NK-92 (cell line): ENCODE measurements around the gene RPIA.
"Not testable (repeated sequence)": the region's sequence is repeated elsewhere in the genome, so short reads cannot be mapped to it uniquely, and the experiment has no call there.

Source experiments
- DNase-seq: peaks from one replicate; lab custom pipeline; 2025; ENCODE audit not compliant: unreplicated experiment; lab: John Stamatoyannopoulos, UW

Gene RPIA

DNA sequence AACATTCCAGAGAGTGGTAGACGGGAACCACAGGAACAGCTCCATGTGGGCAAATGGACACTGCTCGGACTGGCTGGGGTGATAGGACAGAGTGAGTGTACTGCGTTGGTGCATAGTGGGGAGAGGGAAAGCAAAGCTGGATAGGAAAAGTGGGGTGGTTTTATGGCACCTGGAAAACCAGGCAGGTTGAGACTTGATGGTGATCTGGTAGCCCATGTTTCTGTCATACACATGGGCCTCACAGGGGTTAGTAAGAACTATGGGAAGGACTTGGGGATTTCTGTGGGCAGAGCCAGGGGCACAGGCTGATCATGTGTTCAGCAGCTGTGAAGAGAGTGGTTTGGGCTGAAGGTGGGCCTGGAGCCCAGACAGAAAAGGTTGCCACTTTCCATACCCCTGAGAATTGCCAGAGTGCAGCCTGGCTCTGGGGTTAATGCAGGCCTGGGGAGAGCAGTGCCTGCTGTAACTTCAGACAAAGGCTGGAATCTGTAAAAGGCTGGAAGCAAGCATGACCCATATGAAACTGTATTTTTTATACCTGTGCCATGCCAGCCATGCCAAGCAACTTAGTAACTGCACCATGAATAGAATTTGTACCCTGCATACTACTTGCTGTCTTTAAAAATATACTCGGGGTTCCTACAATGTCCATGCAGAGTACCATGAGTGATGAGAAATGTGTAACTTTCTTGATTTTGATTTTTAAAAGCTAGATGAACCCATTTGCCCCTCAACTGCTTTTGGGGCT lies 41.9 kb downstream of the RPIA start:
- DNase-seq, result no peak

DNA sequence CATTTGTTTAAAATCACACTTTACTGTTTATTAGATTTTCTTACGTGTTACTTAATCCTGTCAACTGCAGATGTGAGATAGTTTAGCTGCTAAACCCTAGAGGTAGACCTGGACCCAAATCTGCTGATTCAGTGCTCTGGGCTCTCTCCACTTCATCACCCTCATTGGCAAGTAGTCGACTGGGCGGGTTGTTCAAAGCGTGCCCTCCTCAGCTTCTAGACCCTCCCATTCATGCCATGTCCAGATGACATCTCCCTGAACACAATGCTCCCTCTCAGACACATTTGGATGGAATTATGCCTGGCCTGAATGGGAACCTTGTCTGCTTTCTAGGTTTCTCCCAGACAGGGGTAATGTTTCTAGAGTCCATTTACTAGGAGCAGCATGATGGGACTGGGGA lies 43.7 kb downstream of the RPIA start:
- DNase-seq, result no peak

DNA sequence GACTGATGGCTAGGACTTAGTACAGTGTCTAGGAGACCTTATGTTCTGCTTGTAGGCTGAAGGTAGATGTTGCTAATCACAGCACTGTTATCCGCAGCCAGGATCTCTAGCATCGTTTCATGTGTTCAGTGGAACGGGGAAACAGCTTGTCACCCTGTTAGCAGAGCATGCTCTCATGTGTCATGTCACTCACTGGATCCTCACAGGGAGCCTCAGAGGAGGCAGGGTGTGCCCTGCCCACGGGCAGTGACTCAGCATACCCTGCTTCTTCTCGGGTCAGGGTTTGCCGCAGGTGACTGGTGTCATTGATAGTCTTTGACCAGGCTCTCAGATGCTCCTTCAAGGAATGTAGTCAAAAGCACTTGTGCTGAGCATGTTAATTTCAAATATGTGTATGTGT lies 44.4 kb downstream of the RPIA start:
- no peak for DNase-seq

DNA sequence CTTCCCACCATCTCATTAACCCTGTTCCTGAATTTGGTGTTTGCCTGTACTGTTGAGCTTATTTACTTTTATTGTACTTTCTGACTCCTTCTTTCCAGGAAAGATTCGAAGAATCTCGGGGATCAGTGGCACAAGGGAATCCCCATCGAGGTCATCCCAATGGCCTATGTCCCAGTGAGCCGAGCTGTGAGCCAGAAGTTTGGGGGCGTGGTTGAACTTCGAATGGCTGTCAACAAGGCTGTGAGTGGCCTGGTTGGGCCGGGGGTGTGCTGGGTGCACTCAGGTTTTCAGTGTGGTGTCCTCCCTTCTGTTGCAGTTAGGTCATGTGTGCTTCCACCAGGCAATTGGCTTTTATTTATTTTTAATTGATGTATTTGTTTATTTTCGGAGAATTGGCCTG lies 45.0 kb downstream of the RPIA start:
- DNase-seq, result no peak

DNA sequence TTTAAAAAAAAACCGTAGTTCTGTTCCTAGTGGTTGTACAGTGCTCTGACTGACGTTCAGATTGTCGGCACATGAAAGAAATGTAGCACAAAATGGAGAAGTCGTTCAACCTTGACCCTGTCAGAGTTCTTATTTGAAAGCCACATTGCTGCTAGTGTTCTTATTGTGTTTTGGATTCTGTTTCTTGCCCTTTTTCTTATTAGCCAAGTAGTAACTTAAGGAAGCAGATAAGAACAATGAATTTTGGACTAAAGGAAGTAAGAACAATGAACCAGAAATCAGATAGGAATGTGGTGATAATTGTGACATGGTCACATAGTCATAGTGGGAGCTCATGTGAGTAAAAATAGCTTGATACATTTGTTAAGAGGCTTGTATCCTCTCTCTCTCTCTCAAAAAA lies 45.9 kb downstream of the RPIA start:
- no peak for DNase-seq

DNA sequence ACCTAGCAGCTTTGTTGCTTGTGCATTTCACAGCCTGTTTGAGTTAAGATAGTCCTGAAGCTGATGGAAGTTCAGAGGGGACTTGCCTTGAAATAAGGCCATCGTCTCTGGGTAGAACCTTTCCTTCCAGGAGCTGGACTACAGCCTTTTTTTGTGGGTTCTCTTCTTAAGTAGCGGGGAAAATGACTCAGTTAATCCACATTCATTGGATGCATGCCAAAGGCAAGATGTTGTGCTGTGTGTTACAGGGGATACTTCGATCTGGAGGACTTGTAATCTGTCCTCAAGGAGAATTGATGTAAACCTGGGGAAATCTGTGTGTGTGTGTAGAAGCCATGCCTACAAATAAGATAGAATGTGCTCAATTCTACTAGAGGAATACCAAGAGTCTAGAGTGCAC lies 46.8 kb downstream of the RPIA start:
- DNase-seq, result no peak

DNA sequence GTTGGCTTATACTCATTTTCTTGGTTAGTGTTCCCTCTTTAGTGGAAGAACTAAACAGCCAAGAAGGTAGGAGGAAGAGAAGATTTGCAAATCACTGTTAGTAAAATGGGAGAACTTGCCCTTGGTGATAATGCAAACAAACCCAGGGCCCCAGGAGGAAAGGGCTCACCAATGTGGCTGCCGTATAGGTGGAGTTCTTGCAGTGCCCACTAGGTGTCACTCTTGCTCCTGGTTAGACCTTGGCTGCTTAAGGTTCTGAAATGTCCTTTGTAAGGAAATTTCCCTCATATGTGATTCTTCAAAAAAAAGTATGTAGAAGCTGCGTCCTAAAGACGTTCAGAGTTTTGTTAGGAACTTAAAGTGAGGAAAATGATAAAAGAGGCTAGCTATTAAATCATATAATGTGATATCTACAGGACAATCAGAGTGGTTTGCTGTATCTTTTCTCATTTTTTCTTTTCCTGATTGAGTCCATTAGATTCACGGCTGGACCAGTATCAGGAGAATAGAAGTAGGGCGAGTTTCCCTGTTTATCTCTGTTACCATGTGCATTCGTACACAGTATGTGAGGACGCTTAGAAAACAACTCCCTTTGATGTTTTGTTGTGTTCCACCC lies 48.6 kb downstream of the RPIA start:
- no peak for DNase-seq

DNA sequence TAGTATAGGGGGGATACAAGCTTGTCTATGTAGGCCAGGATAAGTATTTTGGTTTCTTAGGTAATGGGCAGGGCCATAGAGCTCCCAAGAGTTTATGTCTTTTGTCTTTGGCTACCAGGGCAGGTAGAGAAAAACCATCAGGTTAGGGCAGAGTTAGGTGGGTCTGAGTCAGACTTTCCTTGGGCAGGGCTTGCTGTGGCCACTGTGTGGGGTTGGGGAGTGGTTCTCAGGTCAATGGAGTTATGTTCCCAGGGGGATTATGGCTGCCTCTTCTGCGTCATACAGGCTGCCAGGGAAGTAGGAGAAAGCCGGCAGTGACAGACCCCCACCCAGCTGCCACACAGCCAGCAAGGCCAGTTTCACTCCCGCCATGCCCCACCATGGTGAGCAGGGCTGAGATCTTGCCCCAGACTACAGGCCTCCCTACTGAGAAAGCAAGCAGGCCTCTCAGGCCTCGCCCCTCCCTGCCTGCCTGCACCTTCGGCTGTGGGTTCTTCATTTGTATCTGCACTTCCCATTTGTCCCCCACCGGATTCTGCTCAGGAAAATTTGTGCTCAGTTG lies 55.5 kb downstream of the RPIA start:
- DNase-seq, result no peak

DNA sequence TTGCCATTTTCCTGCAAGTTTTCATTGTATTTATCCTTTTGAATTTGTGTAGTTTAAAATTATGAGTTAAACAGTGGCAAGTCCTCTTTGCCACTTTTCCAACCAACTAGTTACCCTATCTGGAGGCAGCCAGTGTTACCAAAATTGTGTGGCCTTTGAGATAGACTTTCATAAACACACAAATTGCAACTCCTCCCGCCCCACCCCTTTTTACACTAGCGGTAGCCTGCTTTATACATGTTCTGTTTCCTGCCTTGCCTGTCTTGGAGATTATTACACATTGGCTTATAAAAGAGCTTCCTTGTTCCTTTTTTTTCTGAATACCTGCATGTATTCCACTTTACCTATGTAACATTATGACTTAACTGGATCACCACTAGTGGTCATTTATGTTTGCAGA lies 56.5 kb downstream of the RPIA start:
- DNase-seq, result no peak

DNA sequence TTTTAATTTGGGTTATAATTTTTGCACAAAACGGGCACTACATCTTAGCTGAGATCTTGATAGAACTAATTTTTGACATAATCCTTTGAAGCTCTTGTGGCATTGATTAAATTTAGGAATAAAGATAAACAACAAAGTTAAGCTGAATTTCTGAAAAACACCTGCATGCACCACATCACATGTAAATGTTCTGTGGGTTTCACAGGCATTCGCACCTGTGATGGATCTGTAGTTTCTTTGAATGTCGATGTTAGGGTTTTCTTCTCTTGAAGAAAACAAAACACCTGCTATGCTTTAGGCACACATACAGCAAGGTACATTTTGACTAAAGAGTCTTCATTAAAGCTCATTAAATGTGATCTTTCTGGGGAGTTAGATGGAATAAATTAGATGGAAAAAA lies 60.3 kb downstream of the RPIA start:
- no peak for DNase-seq

DNA sequence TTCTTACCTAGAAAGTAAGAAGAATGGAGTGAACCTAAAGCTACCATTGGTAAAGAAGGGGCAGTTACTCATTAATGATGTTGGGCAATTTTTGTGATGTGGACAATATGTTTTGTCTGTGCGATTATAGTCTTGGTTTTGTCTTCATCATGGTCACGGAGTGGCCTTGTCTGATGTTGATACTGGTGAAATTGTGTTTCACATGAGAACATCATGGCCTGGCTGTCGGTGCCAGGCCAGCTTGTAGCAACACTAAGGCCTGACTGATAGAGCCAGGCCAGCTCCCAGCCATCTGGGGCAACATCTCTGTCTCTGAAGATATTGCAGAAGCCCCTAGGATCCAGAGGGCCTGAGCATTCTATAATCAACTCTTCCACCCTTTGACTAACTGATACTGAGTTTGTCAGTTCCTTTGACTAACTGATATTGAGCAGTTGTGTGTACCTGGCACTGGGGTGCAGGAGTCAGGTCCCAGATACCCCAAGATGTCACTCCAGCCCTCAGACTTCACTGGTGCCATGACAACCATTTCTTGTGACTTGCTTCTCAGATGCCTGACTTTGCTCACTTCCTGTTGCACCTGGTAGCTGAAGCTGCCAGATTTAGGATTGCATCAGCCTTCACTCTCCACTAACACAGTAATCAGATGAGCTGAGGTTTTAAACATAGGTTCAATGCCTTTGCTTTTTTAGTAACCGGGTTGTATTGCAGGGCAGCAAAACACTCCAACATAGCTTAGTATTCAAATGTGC lies 62.5 kb downstream of the RPIA start:
- no peak for DNase-seq

DNA sequence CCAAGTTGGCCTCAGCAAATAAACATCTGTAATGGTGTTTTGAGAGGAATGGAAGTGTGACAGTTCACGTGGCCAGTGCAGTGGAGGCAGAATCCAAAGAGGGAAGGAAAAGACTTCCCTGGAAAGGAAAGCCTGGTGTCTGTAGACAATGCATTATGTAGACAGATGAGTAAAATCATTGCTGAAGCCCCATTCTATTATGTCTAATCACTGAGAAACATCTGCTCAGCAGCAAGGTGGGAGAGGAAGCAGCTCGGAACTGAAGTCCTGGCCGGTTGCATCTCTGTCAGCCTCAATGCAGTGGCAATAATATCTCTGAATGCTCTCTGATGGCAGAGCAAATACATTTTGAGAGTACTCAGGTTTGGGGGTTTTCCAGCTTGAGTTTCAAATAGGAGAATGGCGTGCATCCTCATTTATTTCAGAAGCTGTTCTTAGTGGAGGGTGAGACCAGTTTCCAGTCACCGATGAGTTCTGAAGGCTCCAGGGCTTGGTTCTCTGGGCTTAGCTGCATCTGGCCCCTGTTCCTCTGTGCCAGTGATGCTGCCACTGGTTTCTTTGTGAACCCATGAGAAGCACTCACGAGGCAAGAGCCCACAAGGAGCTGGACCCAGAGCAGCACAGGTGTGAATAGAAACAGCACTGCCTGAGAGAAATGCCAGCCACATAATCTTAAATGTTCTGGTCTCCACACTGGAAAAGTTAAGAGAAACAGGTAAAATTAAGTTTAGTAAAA lies 63.3 kb downstream of the RPIA start:
- DNase-seq, result no peak

DNA sequence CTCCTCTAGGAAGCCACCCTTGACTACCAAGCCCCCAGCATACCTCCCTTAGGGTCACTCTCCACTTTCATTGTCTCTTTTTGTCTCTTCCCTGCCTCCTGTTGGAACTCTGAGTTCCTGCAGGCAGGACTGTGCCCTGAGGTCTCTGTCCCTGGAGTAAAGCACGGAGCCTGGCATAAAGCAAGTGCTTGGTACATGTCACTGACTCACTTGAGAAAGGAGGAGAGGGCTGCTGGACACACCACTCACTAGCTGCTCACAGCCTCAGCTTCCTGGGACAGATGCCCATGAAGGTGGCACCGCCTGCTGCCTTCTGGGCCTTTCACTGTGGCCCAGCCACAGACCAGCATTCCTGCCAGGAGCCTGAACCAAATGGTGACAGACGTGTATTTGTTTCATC lies 64.4 kb downstream of the RPIA start:
- no peak for DNase-seq

DNA sequence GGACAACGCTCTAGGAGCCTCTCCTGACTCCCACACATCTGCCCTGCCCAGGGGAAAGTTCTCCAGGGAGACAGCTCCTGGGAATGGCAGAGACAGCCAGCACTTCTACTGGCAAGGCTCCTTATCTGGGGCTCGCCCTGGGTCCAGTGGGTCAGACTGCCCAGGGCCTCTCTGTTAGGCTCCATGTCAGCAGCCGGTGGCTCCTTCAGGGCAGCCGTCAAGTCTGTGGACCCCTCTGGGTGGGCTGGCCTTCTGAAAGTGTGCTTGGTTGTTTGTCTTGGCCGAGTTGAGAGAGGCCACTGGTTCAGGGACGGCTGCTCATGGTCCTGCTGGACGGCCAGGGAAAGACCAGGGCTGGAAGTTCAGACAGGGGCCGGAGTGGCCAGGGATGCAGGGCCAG lies 65.6 kb downstream of the RPIA start:
- no peak for DNase-seq

DNA sequence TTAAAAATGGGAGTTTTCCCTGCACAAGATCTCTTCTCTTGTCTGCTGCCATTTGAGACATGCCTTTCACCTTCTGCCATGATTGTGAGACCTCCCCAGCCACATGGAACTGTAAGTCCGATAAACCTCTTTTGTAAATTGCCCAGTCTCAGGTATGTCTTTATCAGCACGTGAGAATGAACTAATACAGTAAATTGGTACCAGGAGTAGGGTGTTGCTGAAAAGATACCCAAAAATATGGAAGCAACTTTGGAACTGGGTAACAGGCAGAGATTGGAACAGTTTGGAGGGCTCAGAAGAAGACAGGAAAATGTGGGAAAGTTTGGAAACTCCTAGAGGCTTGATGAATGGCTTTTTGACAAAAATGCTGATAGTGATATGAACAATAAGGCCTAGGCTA lies 67.2 kb downstream of the RPIA start:
- not testable (repeated sequence) for DNase-seq

DNA sequence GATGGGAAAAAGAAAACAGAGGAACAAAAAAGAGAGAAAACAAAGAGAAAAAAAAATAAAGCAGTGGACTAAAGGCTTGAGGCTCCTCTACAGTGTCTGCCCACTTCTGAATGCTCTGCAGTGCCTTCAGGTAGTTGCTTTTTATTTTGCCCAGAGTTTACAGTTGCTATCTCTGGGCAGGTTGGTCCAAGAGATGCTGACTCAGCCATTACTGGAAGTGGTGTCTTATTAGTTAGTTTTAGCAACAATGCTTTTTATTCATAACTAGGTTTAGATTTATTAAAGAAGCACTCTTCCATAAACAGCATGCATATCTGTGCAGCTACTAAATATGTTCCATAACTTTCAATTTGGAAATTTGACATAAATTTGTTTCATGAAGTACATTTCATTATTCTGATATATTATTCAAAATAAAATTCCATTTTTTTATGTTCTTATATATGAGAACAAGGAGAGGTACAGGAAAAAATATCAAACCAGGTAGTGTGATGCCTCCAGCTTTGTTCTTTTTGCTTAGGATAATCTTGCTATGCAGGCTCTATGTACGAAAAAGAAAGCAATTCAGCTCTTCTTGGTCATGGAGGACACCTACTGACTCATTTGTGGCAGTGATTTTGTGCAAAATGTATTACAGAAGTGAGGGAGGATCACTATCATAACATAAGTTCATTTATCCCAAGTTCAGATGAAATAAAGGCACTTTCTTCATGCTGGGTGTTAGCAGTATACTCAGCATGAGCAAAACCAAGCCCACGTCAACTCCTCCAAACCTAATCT lies 69.5 kb downstream of the RPIA start:
- no peak for DNase-seq

DNA sequence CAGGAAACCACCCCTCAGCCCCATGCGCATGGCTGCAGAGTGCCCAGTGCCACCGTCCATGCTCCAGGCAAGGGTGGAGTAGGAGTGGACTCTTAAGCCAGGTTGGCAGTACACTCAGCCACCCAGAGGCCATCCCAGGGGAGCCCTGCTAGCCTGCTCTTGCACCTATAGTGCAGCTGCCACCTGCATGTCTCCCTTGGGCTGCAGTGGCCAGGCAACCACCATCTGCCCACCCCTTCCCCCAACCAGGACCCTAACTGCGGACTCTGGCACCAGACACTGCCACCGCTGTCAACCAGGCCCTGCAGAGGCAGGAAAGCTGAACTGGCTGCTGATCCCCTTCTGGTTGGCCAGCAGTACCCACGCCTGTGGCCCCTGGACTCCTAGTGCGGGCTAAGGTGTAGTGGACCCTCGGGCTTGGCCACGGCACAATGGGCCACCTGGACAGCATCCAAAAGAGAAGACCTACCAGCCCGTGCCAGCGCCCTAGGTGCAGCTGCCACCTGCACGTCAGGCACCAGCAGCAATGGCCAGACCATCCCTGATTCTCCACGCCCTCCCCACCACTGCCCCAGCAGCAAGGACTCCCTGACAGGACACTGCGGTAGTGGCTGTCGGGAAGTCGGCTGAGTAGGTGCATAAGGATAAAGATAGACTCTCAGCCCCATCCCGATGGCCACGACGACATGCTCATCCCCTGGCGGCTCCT lies 72.8 kb downstream of the RPIA start:
- DNase-seq, result no peak

DNA sequence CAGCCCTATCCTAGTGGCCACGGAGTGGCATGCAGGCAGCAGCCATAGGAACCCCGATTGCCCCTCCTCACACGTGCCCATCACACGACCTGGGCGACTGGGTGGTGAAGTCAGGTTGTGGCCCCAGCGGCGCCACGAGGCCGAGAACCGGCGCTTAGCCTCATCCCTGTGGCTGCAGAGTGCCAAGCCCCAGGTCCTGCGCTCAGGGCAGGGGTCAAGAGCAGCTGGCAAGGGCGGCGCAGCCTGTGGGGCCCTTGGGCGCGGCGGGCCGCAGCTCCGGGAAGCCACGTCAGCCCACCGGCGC lies 73.3 kb downstream of the RPIA start:
- DNase-seq, result no peak

DNA sequence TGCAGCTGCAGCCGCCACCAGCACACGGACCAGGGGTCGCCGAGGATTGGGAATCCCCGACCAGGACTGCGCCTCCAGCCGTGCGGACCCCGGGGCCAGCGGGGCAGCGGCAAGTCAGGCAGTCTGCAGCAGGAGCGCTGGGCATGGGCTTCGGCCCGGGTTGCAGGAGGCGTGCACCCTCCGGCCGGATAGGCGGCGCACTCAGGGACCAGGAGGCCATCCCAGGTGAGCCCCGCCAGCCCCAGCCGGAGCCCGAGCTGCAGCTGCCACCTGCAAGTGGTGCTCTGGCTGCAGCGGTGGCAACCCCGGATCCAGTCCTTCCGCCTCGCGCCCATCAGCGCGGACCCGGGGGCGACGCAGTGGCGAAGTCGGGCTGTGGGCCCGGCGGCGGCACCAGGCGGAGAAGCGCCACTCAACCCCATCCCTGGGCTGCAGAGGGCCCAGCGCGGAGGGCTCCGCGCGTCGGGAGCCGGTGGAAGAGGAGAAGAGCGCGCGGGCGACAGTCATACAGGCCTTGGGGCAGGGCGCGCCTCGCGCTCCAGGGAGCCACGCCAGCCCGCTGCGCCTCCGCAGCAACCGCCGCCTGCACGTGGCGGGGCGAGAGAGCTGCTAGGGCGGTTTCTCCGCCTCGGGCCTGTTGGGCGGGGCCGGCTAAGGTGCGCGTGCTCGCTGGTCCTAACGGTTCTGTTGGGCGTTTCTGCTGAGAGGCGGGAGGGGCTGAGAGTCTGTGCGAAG lies 73.8 kb downstream of the RPIA start:
- DNase-seq, result no peak
